Mesendoderm (in vitro differentiated cells): ENCODE measurements around the gene RAX.

ENCODE experiments used
- DNase-seq: peaks from one replicate; pipeline ENCODE4 v3.0.0; 2013
- H2AK5ac ChIP-seq: 2 replicates; pipeline ENCODE4 v1.6.1; 2013; ENCODE audit warnings: low read length, inconsistent platforms
- H2BK120ac ChIP-seq: 2 replicates; pipeline ENCODE4 v1.6.1; 2013; ENCODE audit warnings: low read depth, mild to moderate bottlenecking, low read length, moderate library complexity, mixed read lengths
- H2BK15ac ChIP-seq: replicated peaks from 2 replicates; pipeline ENCODE4 v1.6.1; 2013; ENCODE audit warnings: low read depth, mild to moderate bottlenecking, moderate library complexity
- H2BK5ac ChIP-seq: 2 replicates; pipeline ENCODE4 v1.6.1; 2013; ENCODE audit warnings: low read length, inconsistent platforms
- H3K18ac ChIP-seq: 2 replicates; pipeline ENCODE4 v1.6.1; 2013; ENCODE audit warnings: mild to moderate bottlenecking, low read length, mixed read lengths
- H3K23ac ChIP-seq: one replicate; pipeline ENCODE4 v1.6.1; 2013; ENCODE audit warnings: low read length
- H3K27ac ChIP-seq: 2 replicates; pipeline ENCODE4 v1.5.1; 2013; ENCODE audit warnings: low read depth, mild to moderate bottlenecking, inconsistent platforms, low read length, moderate library complexity
- H3K27me3 ChIP-seq: 2 replicates; pipeline ENCODE4 v1.6.1; 2013; ENCODE audit warnings: low read length, control low read depth, mild to moderate bottlenecking, inconsistent platforms; ENCODE audit not compliant: insufficient read depth, poor library complexity
- H3K36me3 ChIP-seq: 2 replicates; pipeline ENCODE4 v1.6.1; 2013; ENCODE audit warnings: low read length, inconsistent platforms; ENCODE audit not compliant: control insufficient read depth, insufficient read depth
- H3K4ac ChIP-seq: one replicate; pipeline ENCODE4 v1.6.1; 2013; ENCODE audit warnings: low read depth, mild to moderate bottlenecking, low read length, moderate library complexity
- H3K4me1 ChIP-seq: 2 replicates; pipeline ENCODE4 v1.6.1; 2013; ENCODE audit warnings: low read depth, low read length, inconsistent platforms; ENCODE audit not compliant: control insufficient read depth
- H3K4me2 ChIP-seq: 2 replicates; pipeline ENCODE4 v1.6.1; 2013; ENCODE audit warnings: low read length
- H3K4me3 ChIP-seq: 2 replicates; pipeline ENCODE4 v1.5.1; 2013; ENCODE audit warnings: mild to moderate bottlenecking, low read length
- H3K56ac ChIP-seq: one replicate; pipeline ENCODE4 v1.6.1; 2013; ENCODE audit warnings: low read length
- H3K79me1 ChIP-seq: 2 replicates; pipeline ENCODE4 v1.6.1; 2013; ENCODE audit warnings: low read length, inconsistent platforms
- H3K79me2 ChIP-seq: 2 replicates; pipeline ENCODE4 v1.6.1; 2013; ENCODE audit warnings: mild to moderate bottlenecking, low read length; ENCODE audit not compliant: control insufficient read depth, insufficient read depth
- H3K9ac ChIP-seq: 2 replicates; pipeline ENCODE4 v1.6.1; 2013; ENCODE audit warnings: low read length, inconsistent platforms
- H4K5ac ChIP-seq: one replicate; pipeline ENCODE4 v1.6.1; 2013; ENCODE audit warnings: low read length
- H4K8ac ChIP-seq: one replicate; pipeline ENCODE4 v1.6.1; 2013; ENCODE audit warnings: low read depth, mild to moderate bottlenecking, control low read depth, low read length, moderate library complexity
- WGBS: extraction: QIAGEN DNeasy Blood & Tissue Kit; methylation state at CpG from one replicate; pipeline ENCODE4 v1.1.7; 2013; ENCODE audit warnings: low lambda C conversion rate, missing lambda C conversion rate; ENCODE audit not compliant: insufficient coverage; ENCODE audit errors: extremely low coverage; 5-methylcytosine and 5-hydroxymethylcytosine counted together

Gene RAX

DNA sequence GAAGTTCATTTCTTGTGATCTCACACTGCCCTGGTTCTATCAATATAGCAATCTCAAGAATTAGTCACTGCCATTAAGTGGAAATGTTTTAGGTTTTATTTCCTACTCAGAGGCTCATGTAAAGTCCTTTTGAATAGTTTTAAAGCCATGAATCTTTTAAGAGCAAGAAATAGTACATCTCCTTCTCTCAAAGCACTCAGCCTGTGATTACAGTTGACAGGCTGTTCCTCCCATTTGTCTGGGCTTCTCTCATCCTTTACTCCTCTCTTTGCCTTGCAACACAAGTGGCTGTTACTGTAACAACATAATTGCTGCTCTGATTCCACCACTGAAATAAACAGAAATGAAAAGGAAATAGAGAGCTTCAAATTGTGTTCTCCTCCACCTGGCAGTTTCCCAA is 34.9 kb downstream of the RAX start:
- Histone ChIP-seq H3K4ac (no peak overlapping the region), H3K36me3 (no peaks in the 10 kb centered on the region), H3K4me3 (no peak overlapping the region), H4K5ac (no peak overlapping the region), H3K79me2 (no peaks in the 10 kb centered on the region), H4K8ac (no peak overlapping the region), H3K4me2 (no peak overlapping the region), H2AK5ac (no peak overlapping the region), H2BK120ac (no peak overlapping the region), H2BK15ac (no peak overlapping the region), H3K18ac (no peak overlapping the region), H3K27me3 (no peaks in the 10 kb centered on the region), H3K9ac (no peak overlapping the region), H3K79me1 (no peaks in the 10 kb centered on the region), H2BK5ac (no peak overlapping the region), H3K27ac (no peak overlapping the region), H3K56ac (no peak overlapping the region), H3K4me1 (no peaks in the 10 kb centered on the region), H3K23ac (no peak overlapping the region)
- no peak for DNase-seq

DNA sequence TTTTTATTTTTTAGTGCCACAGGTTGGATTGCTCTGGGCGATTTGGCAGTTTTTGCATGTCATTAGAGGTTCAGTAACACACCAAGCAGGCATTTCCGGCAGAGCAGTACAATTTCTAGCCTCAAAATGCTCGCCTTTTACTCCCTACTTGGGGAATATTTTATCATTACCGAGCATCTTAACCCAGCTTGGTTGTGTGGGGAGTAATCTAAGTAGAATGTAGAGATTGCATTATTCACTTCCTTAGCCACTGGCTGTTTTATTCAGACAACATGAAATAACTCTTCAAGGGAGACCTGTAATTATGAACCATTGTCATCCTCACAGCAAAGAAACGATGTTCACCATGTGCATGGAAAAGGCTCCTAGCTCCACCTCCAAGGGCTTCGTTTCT is 40.2 kb downstream of the RAX start:
- H2BK120ac ChIP-seq: no peak overlapping the region
- no peak overlapping the region for H3K23ac ChIP-seq
- peaks cover 3% of the 10 kb centered on the region for H3K4me1 ChIP-seq
- no peaks in the 10 kb centered on the region for H3K79me1 ChIP-seq
- no peak for DNase-seq
- no peak overlapping the region for H2BK5ac ChIP-seq
- no peaks in the 10 kb centered on the region for H3K27me3 ChIP-seq
- no peak overlapping the region for H3K4me2 ChIP-seq
- WGBS: no CpG with 5 or more reads among the region's 6 CpGs
- H3K79me2 ChIP-seq: no peaks in the 10 kb centered on the region
- H3K4ac ChIP-seq: no peak overlapping the region
- no peak overlapping the region for H3K56ac ChIP-seq
- H4K8ac ChIP-seq: no peak overlapping the region
- no peak overlapping the region for H3K18ac ChIP-seq
- H2BK15ac ChIP-seq: no peak overlapping the region
- no peaks in the 10 kb centered on the region for H3K36me3 ChIP-seq
- H3K27ac ChIP-seq: no peak overlapping the region
- no peak overlapping the region for H3K9ac ChIP-seq
- H2AK5ac ChIP-seq: no peak overlapping the region
- H3K4me3 ChIP-seq: no peak overlapping the region
- H4K5ac ChIP-seq: no peak overlapping the region

GRCh38 chr18:59232309-59233016 is 40.8 kb downstream of the RAX start:
- Histone ChIP-seq H3K56ac (no peak overlapping the region), H4K8ac (no peak overlapping the region), H3K4me2 (no peak overlapping the region), H3K36me3 (no peaks in the 10 kb centered on the region), H3K79me2 (no peaks in the 10 kb centered on the region), H2BK120ac (no peak overlapping the region), H3K23ac (no peak overlapping the region), H3K4me3 (no peak overlapping the region), H3K27me3 (no peaks in the 10 kb centered on the region), H2BK15ac (no peak overlapping the region), H3K18ac (no peak overlapping the region), H4K5ac (no peak overlapping the region), H3K27ac (no peak overlapping the region), H3K4me1 (peaks cover 3% of the 10 kb centered on the region), H2BK5ac (no peak overlapping the region), H3K79me1 (no peaks in the 10 kb centered on the region), H3K9ac (no peak overlapping the region), H2AK5ac (no peak overlapping the region), H3K4ac (no peak overlapping the region)
- no CpG with 5 or more reads among the region's 5 CpGs for WGBS
- DNase-seq: peak; percentile 63

DNA sequence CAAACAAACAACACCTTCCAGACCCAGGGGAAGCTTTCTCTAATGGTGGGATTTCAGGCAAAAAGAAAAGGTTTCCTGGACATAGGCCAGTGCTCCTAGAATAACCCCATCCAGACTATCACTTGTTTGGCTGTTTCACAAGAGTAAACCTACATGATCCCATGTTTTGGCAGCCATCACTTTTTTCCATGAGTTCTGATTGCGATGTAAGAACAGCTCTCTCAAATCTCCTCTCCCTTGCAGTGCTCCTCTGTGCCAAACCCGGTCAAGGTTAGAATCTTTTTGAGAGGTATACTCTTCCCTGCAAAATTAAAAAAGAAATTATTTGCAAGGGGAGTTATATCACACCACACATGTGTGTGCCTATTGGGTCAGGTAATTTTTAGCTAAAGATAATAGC is 41.4 kb downstream of the RAX start:
- Histone ChIP-seq H2BK15ac (no peak overlapping the region), H3K79me2 (no peaks in the 10 kb centered on the region)
- no CpG with 5 or more reads among the region's 2 CpGs for WGBS

DNA sequence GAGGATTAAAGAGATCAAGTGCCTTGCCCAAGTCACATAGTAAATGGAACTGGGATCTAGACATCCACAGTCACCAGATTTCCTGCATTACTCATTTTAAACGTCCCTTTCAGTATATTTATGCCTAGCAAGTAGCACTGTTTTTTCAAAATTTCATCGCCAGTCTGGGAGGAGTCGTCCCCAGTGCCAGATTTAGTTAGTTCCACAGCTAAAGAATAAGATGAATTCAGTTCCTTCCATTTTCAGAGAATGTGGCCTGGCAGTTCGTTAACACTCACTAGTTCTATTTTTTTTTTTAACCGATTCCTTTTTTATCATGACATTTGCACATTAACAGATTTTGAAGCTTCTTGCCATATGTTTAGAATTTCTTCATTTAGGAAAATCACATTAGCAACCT is 42.1 kb downstream of the RAX start:
- H2BK120ac ChIP-seq: no peak overlapping the region
- H2AK5ac ChIP-seq: no peak overlapping the region
- no peak overlapping the region for H3K9ac ChIP-seq
- no CpG with 5 or more reads among the region's 5 CpGs for WGBS
- no peak overlapping the region for H3K23ac ChIP-seq
- H3K27ac ChIP-seq: no peak overlapping the region
- no peaks in the 10 kb centered on the region for H3K36me3 ChIP-seq
- no peak overlapping the region for H3K4me3 ChIP-seq
- H3K56ac ChIP-seq: no peak overlapping the region
- no peak overlapping the region for H3K4ac ChIP-seq
- no peaks in the 10 kb centered on the region for H3K79me1 ChIP-seq
- H2BK5ac ChIP-seq: no peak overlapping the region
- H3K4me2 ChIP-seq: no peak overlapping the region
- H3K79me2 ChIP-seq: no peaks in the 10 kb centered on the region
- no peak overlapping the region for H2BK15ac ChIP-seq
- H3K18ac ChIP-seq: no peak overlapping the region
- no peak overlapping the region for H4K8ac ChIP-seq
- H3K27me3 ChIP-seq: no peaks in the 10 kb centered on the region
- H4K5ac ChIP-seq: no peak overlapping the region
- H3K4me1 ChIP-seq: peaks cover 3% of the 10 kb centered on the region
- DNase-seq: no peak

More for the DNA sequence above, 41.4 kb downstream of the RAX start:
- H3K18ac ChIP-seq: no peak overlapping the region
- H3K4me1 ChIP-seq: peaks cover 3% of the 10 kb centered on the region
- no peak overlapping the region for H2BK5ac ChIP-seq
- no peak overlapping the region for H4K5ac ChIP-seq
- no peaks in the 10 kb centered on the region for H3K36me3 ChIP-seq
- H3K79me1 ChIP-seq: no peaks in the 10 kb centered on the region
- H3K4me3 ChIP-seq: no peak overlapping the region
- H3K27me3 ChIP-seq: no peaks in the 10 kb centered on the region
- H3K9ac ChIP-seq: no peak overlapping the region
- no peak overlapping the region for H3K27ac ChIP-seq
- no peak overlapping the region for H3K56ac ChIP-seq
- DNase-seq: no peak
- H3K4me2 ChIP-seq: no peak overlapping the region
- H2AK5ac ChIP-seq: no peak overlapping the region
- H4K8ac ChIP-seq: no peak overlapping the region
- H3K23ac ChIP-seq: no peak overlapping the region
- no peak overlapping the region for H3K4ac ChIP-seq
- H2BK120ac ChIP-seq: no peak overlapping the region
